ENCODE results near the gene PLEKHG7.

PLEKHG7 gene

DNA sequence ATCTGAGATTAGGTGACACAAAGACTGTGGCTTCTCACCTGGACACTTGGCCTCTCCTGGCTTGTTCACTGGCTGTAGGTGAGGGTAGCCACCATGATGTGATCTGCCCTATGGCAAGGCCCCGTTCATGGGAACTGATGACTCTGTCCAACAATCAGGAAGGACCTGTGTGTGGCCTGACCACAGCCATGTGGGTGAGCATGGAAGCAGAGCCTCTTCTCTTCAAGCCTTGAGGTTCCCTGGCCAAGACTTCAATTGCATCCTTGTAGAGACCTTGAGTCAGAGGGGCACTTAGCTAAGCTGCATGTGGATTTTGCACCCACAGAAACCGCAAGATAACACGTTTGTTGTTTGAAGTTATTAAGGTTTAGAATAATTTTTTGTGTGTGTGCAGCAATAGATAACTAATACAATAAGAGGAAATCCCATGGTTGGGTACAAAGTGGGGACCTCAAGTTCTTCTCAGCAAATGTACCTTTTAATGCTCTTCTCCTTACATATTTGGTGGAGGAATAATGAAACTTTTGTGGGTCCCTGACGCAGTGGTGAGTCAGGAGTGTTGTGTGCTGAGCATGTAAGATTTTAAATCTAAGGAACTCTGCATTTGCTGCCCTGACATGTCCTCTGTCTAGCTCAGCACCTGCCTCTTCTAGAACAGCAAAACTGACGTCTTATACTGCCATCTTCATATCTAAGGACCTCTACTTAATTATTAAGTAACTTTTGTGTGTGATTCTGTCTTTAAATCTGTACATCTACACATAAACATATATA, 27.5 kb upstream of the PLEKHG7 start:
- no peak for ATAC-seq
- TF ChIP-seq RARB (CRISPR knock-in tag; IDR thresholded peaks at IDR 0.05) (no peak), ARNTL (CRISPR knock-in tag; IDR thresholded peaks at IDR 0.05; ENCODE audit: borderline replicate concordance, low read depth) (no peak), OSR1 (CRISPR knock-in tag; IDR thresholded peaks at IDR 0.05) (no peak), ISL1 (CRISPR knock-in tag; IDR thresholded peaks at IDR 0.05) (no peak), ZNF70 (CRISPR knock-in tag; IDR thresholded peaks at IDR 0.05) (no peak), CSDC2 (CRISPR knock-in tag; IDR thresholded peaks at IDR 0.05) (no peak), PPARA (CRISPR knock-in tag; IDR thresholded peaks at IDR 0.05; ENCODE audit: borderline replicate concordance) (no peak), GLIS3 (CRISPR knock-in tag; IDR thresholded peaks at IDR 0.05) (no peak)

DNA sequence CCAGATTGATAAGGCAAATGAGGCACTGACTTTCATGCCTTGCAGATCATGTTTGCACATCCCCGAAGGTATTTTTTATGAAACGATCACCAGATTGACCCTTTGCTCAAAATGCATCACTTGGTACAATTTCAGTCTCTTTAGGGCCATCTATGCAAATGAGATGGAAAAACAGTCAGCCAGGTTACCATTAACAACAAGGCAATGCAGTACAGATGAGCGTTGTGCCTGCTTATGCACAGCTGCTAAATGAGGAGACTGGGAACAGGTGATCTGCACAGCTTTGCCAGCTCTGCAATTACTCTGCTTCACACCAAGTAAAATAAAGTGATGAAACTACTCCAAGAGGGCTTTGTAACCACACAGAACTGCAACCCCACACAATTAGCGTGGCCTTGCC, 26.1 kb upstream of the PLEKHG7 start:
- TF ChIP-seq CSDC2 (CRISPR knock-in tag; IDR thresholded peaks at IDR 0.05) (no peak), BACH2 (CRISPR knock-in tag; IDR thresholded peaks at IDR 0.05; ENCODE audit: borderline replicate concordance) (no peak), ZNF8 (CRISPR knock-in tag; IDR thresholded peaks at IDR 0.05) (no peak), ZC3H10 (CRISPR knock-in tag; IDR thresholded peaks at IDR 0.05) (no peak), ZFP30 (CRISPR knock-in tag; IDR thresholded peaks at IDR 0.05) (no peak), ESRRG (CRISPR knock-in tag; IDR thresholded peaks at IDR 0.05) (no peak), ZNF70 (CRISPR knock-in tag; IDR thresholded peaks at IDR 0.05) (no peak), TOX (CRISPR knock-in tag; IDR thresholded peaks at IDR 0.05; ENCODE audit: borderline replicate concordance) (no peak)
- TF ChIP-seq, protein P1, sequence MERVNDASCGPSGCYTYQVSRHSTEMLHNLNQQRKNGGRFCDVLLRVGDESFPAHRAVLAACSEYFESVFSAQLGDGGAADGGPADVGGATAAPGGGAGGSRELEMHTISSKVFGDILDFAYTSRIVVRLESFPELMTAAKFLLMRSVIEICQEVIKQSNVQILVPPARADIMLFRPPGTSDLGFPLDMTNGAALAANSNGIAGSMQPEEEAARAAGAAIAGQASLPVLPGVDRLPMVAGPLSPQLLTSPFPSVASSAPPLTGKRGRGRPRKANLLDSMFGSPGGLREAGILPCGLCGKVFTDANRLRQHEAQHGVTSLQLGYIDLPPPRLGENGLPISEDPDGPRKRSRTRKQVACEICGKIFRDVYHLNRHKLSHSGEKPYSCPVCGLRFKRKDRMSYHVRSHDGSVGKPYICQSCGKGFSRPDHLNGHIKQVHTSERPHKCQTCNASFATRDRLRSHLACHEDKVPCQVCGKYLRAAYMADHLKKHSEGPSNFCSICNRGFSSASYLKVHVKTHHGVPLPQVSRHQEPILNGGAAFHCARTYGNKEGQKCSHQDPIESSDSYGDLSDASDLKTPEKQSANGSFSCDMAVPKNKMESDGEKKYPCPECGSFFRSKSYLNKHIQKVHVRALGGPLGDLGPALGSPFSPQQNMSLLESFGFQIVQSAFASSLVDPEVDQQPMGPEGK (CRISPR knock-in tag; IDR thresholded peaks at IDR 0.05; ENCODE audit: borderline replicate concordance), result no peak
- TF ChIP-seq, protein P2, sequence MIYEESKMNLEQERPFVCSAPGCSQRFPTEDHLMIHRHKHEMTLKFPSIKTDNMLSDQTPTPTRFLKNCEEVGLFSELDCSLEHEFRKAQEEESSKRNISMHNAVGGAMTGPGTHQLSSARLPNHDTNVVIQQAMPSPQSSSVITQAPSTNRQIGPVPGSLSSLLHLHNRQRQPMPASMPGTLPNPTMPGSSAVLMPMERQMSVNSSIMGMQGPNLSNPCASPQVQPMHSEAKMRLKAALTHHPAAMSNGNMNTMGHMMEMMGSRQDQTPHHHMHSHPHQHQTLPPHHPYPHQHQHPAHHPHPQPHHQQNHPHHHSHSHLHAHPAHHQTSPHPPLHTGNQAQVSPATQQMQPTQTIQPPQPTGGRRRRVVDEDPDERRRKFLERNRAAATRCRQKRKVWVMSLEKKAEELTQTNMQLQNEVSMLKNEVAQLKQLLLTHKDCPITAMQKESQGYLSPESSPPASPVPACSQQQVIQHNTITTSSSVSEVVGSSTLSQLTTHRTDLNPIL (CRISPR knock-in tag; IDR thresholded peaks at IDR 0.05; ENCODE audit: low read depth), result no peak
- ATAC-seq, result no peak

DNA sequence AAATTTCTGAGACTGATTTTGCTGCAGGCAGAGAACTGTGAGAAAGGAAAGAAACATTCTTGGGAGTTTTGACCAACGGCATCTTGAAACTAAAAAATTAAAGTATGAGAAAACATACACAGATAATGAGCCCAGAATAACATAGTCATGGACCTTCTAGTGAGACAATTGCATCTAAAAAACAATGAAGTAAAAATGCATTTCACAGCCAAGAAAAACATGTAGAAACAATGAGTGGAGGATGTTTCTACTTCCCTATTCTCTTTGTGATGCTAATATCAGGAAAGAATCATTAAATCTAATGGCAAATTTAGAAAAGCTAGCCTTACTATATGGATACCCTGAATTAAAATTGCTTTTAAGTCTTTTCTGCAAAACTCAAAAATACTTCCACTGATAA, 12.2 kb upstream of the PLEKHG7 start:
- TF ChIP-seq TOX (CRISPR knock-in tag; IDR thresholded peaks at IDR 0.05; ENCODE audit: borderline replicate concordance), result no peak
- no peak for TF ChIP-seq ZFP30 (CRISPR knock-in tag; IDR thresholded peaks at IDR 0.05)
- TF ChIP-seq GLIS3 (CRISPR knock-in tag; IDR thresholded peaks at IDR 0.05), result no peak
- TF ChIP-seq SNAI2 (CRISPR knock-in tag; IDR thresholded peaks at IDR 0.05), result no peak
- TF ChIP-seq, protein P3, sequence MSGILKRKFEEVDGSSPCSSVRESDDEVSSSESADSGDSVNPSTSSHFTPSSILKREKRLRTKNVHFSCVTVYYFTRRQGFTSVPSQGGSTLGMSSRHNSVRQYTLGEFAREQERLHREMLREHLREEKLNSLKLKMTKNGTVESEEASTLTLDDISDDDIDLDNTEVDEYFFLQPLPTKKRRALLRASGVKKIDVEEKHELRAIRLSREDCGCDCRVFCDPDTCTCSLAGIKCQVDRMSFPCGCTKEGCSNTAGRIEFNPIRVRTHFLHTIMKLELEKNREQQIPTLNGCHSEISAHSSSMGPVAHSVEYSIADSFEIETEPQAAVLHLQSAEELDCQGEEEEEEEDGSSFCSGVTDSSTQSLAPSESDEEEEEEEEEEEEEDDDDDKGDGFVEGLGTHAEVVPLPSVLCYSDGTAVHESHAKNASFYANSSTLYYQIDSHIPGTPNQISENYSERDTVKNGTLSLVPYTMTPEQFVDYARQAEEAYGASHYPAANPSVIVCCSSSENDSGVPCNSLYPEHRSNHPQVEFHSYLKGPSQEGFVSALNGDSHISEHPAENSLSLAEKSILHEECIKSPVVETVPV (CRISPR knock-in tag; IDR thresholded peaks at IDR 0.05), result no peak
- TF ChIP-seq ISL1 (CRISPR knock-in tag; IDR thresholded peaks at IDR 0.05), result no peak
- TF ChIP-seq BACH2 (CRISPR knock-in tag; IDR thresholded peaks at IDR 0.05; ENCODE audit: borderline replicate concordance), result no peak
- TF ChIP-seq ZNF8 (CRISPR knock-in tag; IDR thresholded peaks at IDR 0.05), result no peak
- TF ChIP-seq, protein P2 (CRISPR knock-in tag; IDR thresholded peaks at IDR 0.05; ENCODE audit: low read depth), result no peak
- no peak for TF ChIP-seq PPARA (CRISPR knock-in tag; IDR thresholded peaks at IDR 0.05; ENCODE audit: borderline replicate concordance)
- no peak for TF ChIP-seq ESRRG (CRISPR knock-in tag; IDR thresholded peaks at IDR 0.05)
- no peak for TF ChIP-seq ZFP3 (CRISPR knock-in tag; IDR thresholded peaks at IDR 0.05)
- TF ChIP-seq, protein P1 (CRISPR knock-in tag; IDR thresholded peaks at IDR 0.05; ENCODE audit: borderline replicate concordance), result no peak
- ATAC-seq, result no peak

DNA sequence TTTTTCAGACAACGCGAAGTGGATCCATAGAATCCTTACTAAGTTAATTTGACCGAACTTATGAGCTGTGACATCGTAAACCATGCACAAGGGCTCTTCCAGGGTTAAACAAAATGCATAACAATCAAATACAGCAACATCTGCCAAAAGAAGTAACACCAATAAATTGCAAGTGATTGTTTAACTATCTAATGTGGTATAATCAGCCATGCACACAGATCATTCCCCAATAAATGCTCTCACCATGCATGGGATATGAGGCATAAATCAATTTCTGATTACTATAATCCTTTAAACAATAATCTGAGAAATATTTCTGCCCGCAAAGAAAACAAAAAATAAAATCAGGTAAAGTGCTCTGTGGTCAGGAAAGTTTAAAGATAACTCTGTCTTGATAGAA, 7.7 kb upstream of the PLEKHG7 start:
- no peak for ATAC-seq
- no peak for TF ChIP-seq ZC3H10 (CRISPR knock-in tag; IDR thresholded peaks at IDR 0.05)
- TF ChIP-seq, protein P4, sequence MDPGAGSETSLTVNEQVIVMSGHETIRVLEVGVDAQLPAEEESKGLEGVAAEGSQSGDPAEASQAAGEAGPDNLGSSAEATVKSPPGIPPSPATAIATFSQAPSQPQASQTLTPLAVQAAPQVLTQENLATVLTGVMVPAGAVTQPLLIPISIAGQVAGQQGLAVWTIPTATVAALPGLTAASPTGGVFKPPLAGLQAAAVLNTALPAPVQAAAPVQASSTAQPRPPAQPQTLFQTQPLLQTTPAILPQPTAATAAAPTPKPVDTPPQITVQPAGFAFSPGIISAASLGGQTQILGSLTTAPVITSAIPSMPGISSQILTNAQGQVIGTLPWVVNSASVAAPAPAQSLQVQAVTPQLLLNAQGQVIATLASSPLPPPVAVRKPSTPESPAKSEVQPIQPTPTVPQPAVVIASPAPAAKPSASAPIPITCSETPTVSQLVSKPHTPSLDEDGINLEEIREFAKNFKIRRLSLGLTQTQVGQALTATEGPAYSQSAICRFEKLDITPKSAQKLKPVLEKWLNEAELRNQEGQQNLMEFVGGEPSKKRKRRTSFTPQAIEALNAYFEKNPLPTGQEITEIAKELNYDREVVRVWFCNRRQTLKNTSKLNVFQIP (CRISPR knock-in tag; IDR thresholded peaks at IDR 0.05; ENCODE audit: borderline replicate concordance, low read depth), result no peak
- TF ChIP-seq, protein P1 (CRISPR knock-in tag; IDR thresholded peaks at IDR 0.05; ENCODE audit: borderline replicate concordance), result no peak
- no peak for TF ChIP-seq ZNF70 (CRISPR knock-in tag; IDR thresholded peaks at IDR 0.05)
- no peak for TF ChIP-seq OSR1 (CRISPR knock-in tag; IDR thresholded peaks at IDR 0.05)
- TF ChIP-seq SNAI2 (CRISPR knock-in tag; IDR thresholded peaks at IDR 0.05), result no peak
- TF ChIP-seq ISL1 (CRISPR knock-in tag; IDR thresholded peaks at IDR 0.05), result no peak
- TF ChIP-seq ARNTL (CRISPR knock-in tag; IDR thresholded peaks at IDR 0.05; ENCODE audit: borderline replicate concordance, low read depth), result no peak
- TF ChIP-seq TOX (CRISPR knock-in tag; IDR thresholded peaks at IDR 0.05; ENCODE audit: borderline replicate concordance), result no peak
- TF ChIP-seq PPARA (CRISPR knock-in tag; IDR thresholded peaks at IDR 0.05; ENCODE audit: borderline replicate concordance), result no peak
- TF ChIP-seq ESRRG (CRISPR knock-in tag; IDR thresholded peaks at IDR 0.05), result no peak
- TF ChIP-seq ZNF8 (CRISPR knock-in tag; IDR thresholded peaks at IDR 0.05), result no peak
- TF ChIP-seq TCF4 (CRISPR knock-in tag; IDR thresholded peaks at IDR 0.05; ENCODE audit: borderline replicate concordance), result no peak
- TF ChIP-seq ZFP30 (CRISPR knock-in tag; IDR thresholded peaks at IDR 0.05), result no peak
